ENCODE measurements around the gene SRPK2. TPM values are rescaled to one million over a fixed set of nuclear protein-coding genes. Genes with fewer than 3 reads are reported as not detected.

The SRPK2 gene
- total RNA-seq, 4 donors from 2014 or later = 61.7 to 89.1 (median 78.4) TPM

DNA sequence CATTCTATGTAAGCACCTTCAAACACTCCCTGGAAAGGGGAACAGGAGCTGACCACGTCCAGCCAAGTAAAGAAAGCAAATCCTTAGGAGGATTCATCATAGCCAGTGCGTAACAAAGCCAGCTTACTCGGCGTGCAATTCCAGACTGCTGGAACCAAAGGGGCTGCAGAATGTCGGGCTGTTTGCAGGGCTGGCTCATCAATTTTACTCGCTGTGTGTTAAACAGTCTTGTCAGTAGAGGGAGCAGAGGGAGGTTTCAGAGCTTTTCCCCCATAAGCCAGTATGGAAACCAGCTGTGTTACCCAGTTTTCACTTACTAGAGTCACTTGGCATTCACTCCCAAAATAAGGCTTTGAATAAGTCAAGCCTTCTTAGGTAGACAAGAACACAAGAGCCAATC is 247.7 kb downstream of the SRPK2 start:
- Histone ChIP-seq H3K4me3 (no peak overlapping the region), H3K27me3 (no peaks in the 10 kb centered on the region), H3K36me3 (peaks cover 60% of the 10 kb centered on the region), H3K9me3 (no peaks in the 10 kb centered on the region), H3K27ac (no peak overlapping the region), H3K4me1 (no peaks in the 10 kb centered on the region)
- WGBS = 84% methylated on average over 6 of the region's 6 CpGs
- DNase-seq (ENCODE audit: low spot score in 2 of 2) = no peak
- TF ChIP-seq, protein P1, sequence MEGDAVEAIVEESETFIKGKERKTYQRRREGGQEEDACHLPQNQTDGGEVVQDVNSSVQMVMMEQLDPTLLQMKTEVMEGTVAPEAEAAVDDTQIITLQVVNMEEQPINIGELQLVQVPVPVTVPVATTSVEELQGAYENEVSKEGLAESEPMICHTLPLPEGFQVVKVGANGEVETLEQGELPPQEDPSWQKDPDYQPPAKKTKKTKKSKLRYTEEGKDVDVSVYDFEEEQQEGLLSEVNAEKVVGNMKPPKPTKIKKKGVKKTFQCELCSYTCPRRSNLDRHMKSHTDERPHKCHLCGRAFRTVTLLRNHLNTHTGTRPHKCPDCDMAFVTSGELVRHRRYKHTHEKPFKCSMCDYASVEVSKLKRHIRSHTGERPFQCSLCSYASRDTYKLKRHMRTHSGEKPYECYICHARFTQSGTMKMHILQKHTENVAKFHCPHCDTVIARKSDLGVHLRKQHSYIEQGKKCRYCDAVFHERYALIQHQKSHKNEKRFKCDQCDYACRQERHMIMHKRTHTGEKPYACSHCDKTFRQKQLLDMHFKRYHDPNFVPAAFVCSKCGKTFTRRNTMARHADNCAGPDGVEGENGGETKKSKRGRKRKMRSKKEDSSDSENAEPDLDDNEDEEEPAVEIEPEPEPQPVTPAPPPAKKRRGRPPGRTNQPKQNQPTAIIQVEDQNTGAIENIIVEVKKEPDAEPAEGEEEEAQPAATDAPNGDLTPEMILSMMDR (IDR thresholded peaks at IDR 0.05) = no peak
- TF ChIP-seq EP300 (IDR thresholded peaks at IDR 0.05) (no peak), POLR2A (IDR thresholded peaks at IDR 0.05) (no peak), POLR2AphosphoS5 (IDR thresholded peaks at IDR 0.05) (no peak)

- Histone ChIP-seq H3K27ac (no peak overlapping the region), H3K4me3 (no peak overlapping the region), H3K27me3 (no peaks in the 10 kb centered on the region), H3K4me1 (no peaks in the 10 kb centered on the region), H3K9me3 (no peaks in the 10 kb centered on the region), H3K36me3 (peaks cover 53% of the 10 kb centered on the region)
- no peak for DNase-seq (ENCODE audit: low spot score in 2 of 2)
- no peak for TF ChIP-seq EP300 (IDR thresholded peaks at IDR 0.05)
Measured at GRCh38 chr7:105139381-105139780, 249.3 kb downstream of the SRPK2 start.

DNA sequence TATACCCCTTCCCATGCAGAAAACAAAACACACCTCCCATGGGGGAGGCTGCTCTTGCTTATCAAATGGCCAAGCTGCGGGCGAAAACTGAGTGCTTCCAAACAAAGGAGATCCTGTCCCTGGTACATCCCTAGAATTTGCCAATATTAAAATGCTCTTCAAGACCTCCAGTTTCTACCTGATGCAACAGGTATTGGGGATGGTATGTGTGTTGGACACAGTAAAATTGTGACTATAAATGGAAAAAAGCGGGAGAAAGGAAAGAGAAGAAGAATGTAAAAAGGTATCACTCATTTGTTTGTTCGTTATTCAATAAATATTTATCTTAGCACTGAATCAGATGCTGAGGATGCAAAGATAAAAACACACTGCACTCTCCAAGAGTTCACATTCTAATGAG is 250.8 kb downstream of the SRPK2 start:
- H3K27me3 ChIP-seq = no peaks in the 10 kb centered on the region
- H3K4me3 ChIP-seq = no peak overlapping the region
- H3K36me3 ChIP-seq = peaks cover 57% of the 10 kb centered on the region
- no peaks in the 10 kb centered on the region for H3K4me1 ChIP-seq
- WGBS = 94% methylated on average over 4 of the region's 4 CpGs
- H3K9me3 ChIP-seq = no peaks in the 10 kb centered on the region
- TF ChIP-seq, protein P1 (IDR thresholded peaks at IDR 0.05) = no peak
- no peak for TF ChIP-seq POLR2AphosphoS5 (IDR thresholded peaks at IDR 0.05)
- no peak for TF ChIP-seq POLR2A (IDR thresholded peaks at IDR 0.05)
- no peak for TF ChIP-seq EP300 (IDR thresholded peaks at IDR 0.05)
- no peak overlapping the region for H3K27ac ChIP-seq
- DNase-seq (ENCODE audit: low spot score in 2 of 2) = no peak

GRCh38 chr7:105136221-105136620 is 252.5 kb downstream of the SRPK2 start:
- no peaks in the 10 kb centered on the region for H3K9me3 ChIP-seq
- peaks cover 60% of the 10 kb centered on the region for H3K36me3 ChIP-seq
- no peak for DNase-seq (ENCODE audit: low spot score in 2 of 2)
- H3K27me3 ChIP-seq = no peaks in the 10 kb centered on the region
- TF ChIP-seq EP300 (IDR thresholded peaks at IDR 0.05) = no peak
- TF ChIP-seq, protein P1 (IDR thresholded peaks at IDR 0.05) = no peak
- no peak for TF ChIP-seq POLR2A (IDR thresholded peaks at IDR 0.05)
- no peak for TF ChIP-seq POLR2AphosphoS5 (IDR thresholded peaks at IDR 0.05)
- WGBS = 82% methylated on average over 3 of the region's 3 CpGs
- no peaks in the 10 kb centered on the region for H3K4me1 ChIP-seq
- no peak overlapping the region for H3K4me3 ChIP-seq
- no peak overlapping the region for H3K27ac ChIP-seq

- Histone ChIP-seq H3K36me3 (peaks cover 60% of the 10 kb centered on the region), H3K9me3 (no peaks in the 10 kb centered on the region), H3K4me1 (no peaks in the 10 kb centered on the region), H3K27ac (no peak overlapping the region), H3K27me3 (no peaks in the 10 kb centered on the region), H3K4me3 (no peak overlapping the region)
- WGBS = 81% methylated on average over 9 of the region's 9 CpGs
- DNase-seq (ENCODE audit: low spot score in 2 of 2) = no peak
- no peak for TF ChIP-seq POLR2AphosphoS5 (IDR thresholded peaks at IDR 0.05)
- TF ChIP-seq, protein P1 (IDR thresholded peaks at IDR 0.05) = no peak
- TF ChIP-seq EP300 (IDR thresholded peaks at IDR 0.05) = no peak
- no peak for TF ChIP-seq POLR2A (IDR thresholded peaks at IDR 0.05)
Measured at GRCh38 chr7:105133986-105134655, 254.6 kb downstream of the SRPK2 start.

GRCh38 chr7:105133358-105133757 is 255.4 kb downstream of the SRPK2 start:
- Histone ChIP-seq H3K4me3 (no peak overlapping the region), H3K4me1 (no peaks in the 10 kb centered on the region), H3K27ac (no peak overlapping the region), H3K9me3 (no peaks in the 10 kb centered on the region), H3K36me3 (peaks cover 53% of the 10 kb centered on the region), H3K27me3 (no peaks in the 10 kb centered on the region)
- no peak for DNase-seq (ENCODE audit: low spot score in 2 of 2)
- WGBS = 97% methylated on average over 7 of the region's 7 CpGs
- TF ChIP-seq, protein P1 (IDR thresholded peaks at IDR 0.05) = no peak
- no peak for TF ChIP-seq EP300 (IDR thresholded peaks at IDR 0.05)
- no peak for TF ChIP-seq POLR2A (IDR thresholded peaks at IDR 0.05)
- no peak for TF ChIP-seq POLR2AphosphoS5 (IDR thresholded peaks at IDR 0.05)

Data from suprapubic skin (tissue), 4 donors.